Measurements from ENCODE around the gene PSME4. TPM values are rescaled to one million over a fixed set of nuclear protein-coding genes. Genes with fewer than 3 reads are reported as not detected.

The PSME4 gene
- total RNA-seq, 2 donors from 2014 or later, result 44.3 to 61.4 TPM

DNA sequence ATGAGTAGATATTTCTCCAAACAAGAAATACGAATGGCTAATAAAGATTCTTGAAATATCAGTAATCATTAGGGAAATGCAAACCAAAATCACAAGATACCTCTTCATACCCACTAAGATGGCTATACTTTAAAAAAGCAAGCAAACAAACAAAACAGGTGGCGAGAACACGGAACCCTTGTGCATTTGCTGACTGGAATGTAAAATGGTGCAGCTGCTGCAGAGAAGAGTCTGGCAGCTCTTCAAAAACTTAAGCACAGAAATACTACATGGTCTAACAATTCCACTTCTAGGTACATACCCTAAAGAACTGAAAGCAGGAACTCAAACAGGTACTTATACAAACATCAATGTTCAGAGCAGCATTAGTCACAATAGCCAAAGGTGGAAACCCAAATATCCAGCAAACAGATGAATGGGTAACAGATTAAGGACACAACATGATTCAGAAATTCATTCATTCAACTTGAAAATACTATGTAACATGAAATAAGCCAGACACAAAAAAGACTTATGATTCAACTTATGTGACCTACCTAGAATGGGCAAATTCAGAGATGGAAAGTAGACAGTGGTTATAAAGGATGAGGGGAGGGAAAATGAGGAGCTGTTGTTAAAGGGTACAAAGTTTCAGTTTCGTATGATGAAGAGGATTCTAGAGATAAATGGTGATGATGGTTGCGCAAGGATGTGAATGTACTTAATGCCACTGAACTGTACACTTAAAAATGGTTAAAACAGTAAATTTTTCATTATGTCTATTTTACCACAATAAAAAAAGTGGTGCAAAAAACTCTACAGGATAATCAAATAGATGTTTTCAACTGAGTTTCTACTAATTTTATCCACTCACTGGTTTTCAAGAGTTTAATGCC is 84.2 kb downstream of the PSME4 start:
- no peaks in the 10 kb centered on the region for H3K27me3 ChIP-seq
- H3K4me3 ChIP-seq, result no peak overlapping the region
- H3K4me1 ChIP-seq, result no peaks in the 10 kb centered on the region
- H3K36me3 ChIP-seq, result peaks cover 90% of the 10 kb centered on the region
- TF ChIP-seq, protein P1, sequence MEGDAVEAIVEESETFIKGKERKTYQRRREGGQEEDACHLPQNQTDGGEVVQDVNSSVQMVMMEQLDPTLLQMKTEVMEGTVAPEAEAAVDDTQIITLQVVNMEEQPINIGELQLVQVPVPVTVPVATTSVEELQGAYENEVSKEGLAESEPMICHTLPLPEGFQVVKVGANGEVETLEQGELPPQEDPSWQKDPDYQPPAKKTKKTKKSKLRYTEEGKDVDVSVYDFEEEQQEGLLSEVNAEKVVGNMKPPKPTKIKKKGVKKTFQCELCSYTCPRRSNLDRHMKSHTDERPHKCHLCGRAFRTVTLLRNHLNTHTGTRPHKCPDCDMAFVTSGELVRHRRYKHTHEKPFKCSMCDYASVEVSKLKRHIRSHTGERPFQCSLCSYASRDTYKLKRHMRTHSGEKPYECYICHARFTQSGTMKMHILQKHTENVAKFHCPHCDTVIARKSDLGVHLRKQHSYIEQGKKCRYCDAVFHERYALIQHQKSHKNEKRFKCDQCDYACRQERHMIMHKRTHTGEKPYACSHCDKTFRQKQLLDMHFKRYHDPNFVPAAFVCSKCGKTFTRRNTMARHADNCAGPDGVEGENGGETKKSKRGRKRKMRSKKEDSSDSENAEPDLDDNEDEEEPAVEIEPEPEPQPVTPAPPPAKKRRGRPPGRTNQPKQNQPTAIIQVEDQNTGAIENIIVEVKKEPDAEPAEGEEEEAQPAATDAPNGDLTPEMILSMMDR (IDR thresholded peaks at IDR 0.05), result no peak
- DNase-seq (ENCODE audit: low spot score), result no peak
- no peak overlapping the region for H3K27ac ChIP-seq
- no peaks in the 10 kb centered on the region for H3K9me3 ChIP-seq

DNA sequence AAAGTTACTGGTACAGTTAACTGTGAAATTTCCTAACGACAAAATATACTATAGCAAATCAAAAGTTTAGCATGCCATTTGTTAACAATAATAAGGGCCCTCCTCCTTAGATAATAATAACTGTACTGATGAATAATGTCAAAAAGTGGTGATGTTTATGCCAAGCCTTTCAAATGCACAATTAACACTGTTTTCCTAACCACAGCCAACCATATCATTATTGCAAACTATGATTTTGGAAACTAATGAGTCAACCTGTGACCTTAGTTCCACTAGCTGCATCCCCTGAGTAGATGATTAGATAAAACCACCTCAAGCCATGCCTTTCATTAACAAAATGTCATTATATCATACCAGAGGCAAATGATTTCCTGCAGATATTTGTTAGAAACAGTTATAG is 85.9 kb downstream of the PSME4 start:
- Histone ChIP-seq H3K27ac (no peak overlapping the region), H3K27me3 (no peaks in the 10 kb centered on the region), H3K4me1 (no peaks in the 10 kb centered on the region), H3K4me3 (no peak overlapping the region), H3K36me3 (peaks cover 75% of the 10 kb centered on the region), H3K9me3 (no peaks in the 10 kb centered on the region)
- DNase-seq (ENCODE audit: low spot score), result no peak
- TF ChIP-seq, protein P1 (IDR thresholded peaks at IDR 0.05), result no peak

DNA sequence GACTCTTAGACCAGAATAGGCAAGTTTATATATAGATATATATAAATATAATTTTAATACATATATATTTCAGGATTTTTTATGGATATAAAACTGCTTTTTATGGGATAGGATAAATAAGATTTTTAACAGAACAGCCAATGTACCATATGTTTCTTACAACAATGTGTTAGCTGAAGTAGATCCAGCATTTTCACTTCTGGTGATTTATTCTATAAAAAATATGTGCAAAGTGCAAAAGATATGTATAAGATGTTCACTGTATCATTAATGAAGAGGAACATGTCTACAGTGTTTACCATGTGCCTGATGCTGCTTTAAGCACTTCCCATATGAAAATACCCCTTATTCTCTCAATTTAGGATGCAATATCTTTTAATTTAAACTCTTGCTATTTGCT is 88.8 kb downstream of the PSME4 start:
- no peaks in the 10 kb centered on the region for H3K27me3 ChIP-seq
- H3K4me1 ChIP-seq, result no peaks in the 10 kb centered on the region
- TF ChIP-seq, protein P1 (IDR thresholded peaks at IDR 0.05), result no peak
- no peak overlapping the region for H3K27ac ChIP-seq
- H3K4me3 ChIP-seq, result no peak overlapping the region
- H3K36me3 ChIP-seq, result peaks cover 53% of the 10 kb centered on the region
- H3K9me3 ChIP-seq, result no peaks in the 10 kb centered on the region
- DNase-seq (ENCODE audit: low spot score), result no peak

DNA sequence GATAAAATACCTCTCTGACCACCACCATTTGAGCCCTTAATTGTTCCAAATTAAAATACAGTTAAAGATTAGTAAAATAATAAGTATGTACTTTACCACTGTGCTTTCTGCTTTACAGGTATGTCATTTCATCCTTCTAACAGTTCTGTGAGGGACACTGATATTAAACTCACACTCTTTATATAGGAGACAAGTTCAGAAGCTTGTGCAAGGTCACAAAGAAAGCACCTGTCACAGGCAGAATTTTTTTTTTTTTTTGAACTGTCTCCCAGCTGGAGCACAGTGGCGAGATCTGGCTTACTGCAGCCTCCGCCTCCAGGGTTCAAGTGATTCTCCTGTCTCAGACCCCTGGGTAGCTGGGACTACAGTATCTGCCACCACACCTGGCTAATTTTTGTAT is 89.4 kb downstream of the PSME4 start:
- Histone ChIP-seq H3K36me3 (peaks cover 49% of the 10 kb centered on the region), H3K27ac (no peak overlapping the region), H3K4me1 (no peaks in the 10 kb centered on the region), H3K27me3 (no peaks in the 10 kb centered on the region), H3K9me3 (no peaks in the 10 kb centered on the region), H3K4me3 (no peak overlapping the region)
- TF ChIP-seq, protein P1 (IDR thresholded peaks at IDR 0.05), result no peak
- DNase-seq (ENCODE audit: low spot score), result no peak

DNA sequence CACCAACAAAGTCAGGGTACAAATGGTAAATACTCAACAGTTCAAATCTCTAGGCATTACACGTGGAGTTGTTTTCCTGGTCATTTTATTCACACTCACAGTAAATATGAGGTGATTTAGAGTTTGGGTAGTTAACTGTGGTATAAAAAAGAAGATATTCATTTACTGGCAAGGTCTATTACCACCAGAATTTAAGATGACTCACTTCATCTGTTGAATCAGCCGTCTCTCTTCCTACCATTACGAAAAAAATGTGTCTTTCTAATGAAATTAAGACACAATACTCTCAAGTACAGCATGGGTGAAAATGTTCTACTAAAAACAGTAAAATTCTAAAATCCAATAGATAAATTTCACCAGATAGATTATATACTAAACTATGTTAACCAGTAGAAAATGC is 90.0 kb downstream of the PSME4 start:
- Histone ChIP-seq H3K4me3 (no peak overlapping the region), H3K9me3 (no peaks in the 10 kb centered on the region), H3K36me3 (peaks cover 48% of the 10 kb centered on the region), H3K27me3 (no peaks in the 10 kb centered on the region), H3K27ac (no peak overlapping the region), H3K4me1 (no peaks in the 10 kb centered on the region)
- TF ChIP-seq, protein P1 (IDR thresholded peaks at IDR 0.05), result no peak
- no peak for DNase-seq (ENCODE audit: low spot score)

Data from right atrium auricular region (tissue), 2 donors.